H9 (cell line): ENCODE results near the gene KRT15. TPM values are rescaled to one million over a fixed set of nuclear protein-coding genes. Genes with fewer than 3 reads are reported as not detected.

ENCODE experiments used
- DNase-seq: peaks from one replicate; pipeline ENCODE4 v3.0.0-alpha.2; 2017
- H2AFZ ChIP-seq: one replicate; pipeline ENCODE4 v1.6.1; 2013; ENCODE audit warnings: mild to moderate bottlenecking, low read length, control low read depth, moderate library complexity
- H2AK5ac ChIP-seq: 2 replicates; pipeline ENCODE4 v1.6.1; 2013; ENCODE audit warnings: low read length, control low read depth, mixed read lengths; ENCODE audit not compliant: insufficient read length
- H2BK120ac ChIP-seq: one replicate; pipeline ENCODE4 v1.6.1; 2013; ENCODE audit warnings: low read depth, mild to moderate bottlenecking, low read length, control low read depth, inconsistent platforms; ENCODE audit not compliant: poor library complexity, severe bottlenecking
- H2BK12ac ChIP-seq: 2 replicates; pipeline ENCODE4 v1.6.1; 2013; ENCODE audit warnings: low read length, control low read depth, mixed read lengths, low read depth; ENCODE audit not compliant: insufficient read length
- H2BK15ac ChIP-seq: 2 replicates; pipeline ENCODE4 v1.6.1; 2013; ENCODE audit warnings: low read depth, low read length, control low read depth
- H2BK20ac ChIP-seq: one replicate; pipeline ENCODE4 v1.6.1; 2013; ENCODE audit warnings: low read depth, mild to moderate bottlenecking, low read length, control low read depth, inconsistent platforms; ENCODE audit not compliant: poor library complexity, severe bottlenecking
- H2BK5ac ChIP-seq: 2 replicates; pipeline ENCODE4 v1.6.1; 2013; ENCODE audit warnings: low read length, control low read depth, mixed read lengths; ENCODE audit not compliant: insufficient read length
- H3K14ac ChIP-seq: 2 replicates; pipeline ENCODE4 v1.6.1; 2013; ENCODE audit warnings: low read length, control low read depth; ENCODE audit not compliant: insufficient read depth
- H3K18ac ChIP-seq: 2 replicates; pipeline ENCODE4 v1.6.1; 2013; ENCODE audit warnings: low read depth, mild to moderate bottlenecking, mixed read lengths, low read length, control low read depth; ENCODE audit not compliant: insufficient read length
- H3K23ac ChIP-seq: 2 replicates; pipeline ENCODE4 v1.6.1; 2013; ENCODE audit warnings: low read length, control low read depth, mixed read lengths, low read depth; ENCODE audit not compliant: insufficient read length
- H3K23me2 ChIP-seq: 2 replicates; pipeline ENCODE4 v1.6.1; 2013; ENCODE audit warnings: low read depth, mild to moderate bottlenecking, mixed read lengths, low read length, control low read depth; ENCODE audit not compliant: insufficient read length, poor library complexity, severe bottlenecking
- H3K27ac ChIP-seq: 2 replicates; pipeline ENCODE4 v1.5.1; 2013; ENCODE audit warnings: low read length, control low read depth, mixed read lengths, low read depth; ENCODE audit not compliant: insufficient read length
- H3K27me3 ChIP-seq: 2 replicates; pipeline ENCODE4 v1.6.1; 2013; ENCODE audit warnings: low read length, control low read depth, inconsistent platforms; ENCODE audit not compliant: insufficient read depth
- H3K4ac ChIP-seq: 2 replicates; pipeline ENCODE4 v1.6.1; 2013; ENCODE audit warnings: low read depth, mild to moderate bottlenecking, control low read depth, inconsistent platforms, low read length, moderate library complexity
- H3K4me1 ChIP-seq: 2 replicates; pipeline ENCODE4 v1.6.1; 2013; ENCODE audit warnings: low read length, control low read depth, inconsistent platforms; ENCODE audit not compliant: insufficient read depth
- H3K4me2 ChIP-seq: 2 replicates; pipeline ENCODE4 v1.6.1; 2013; ENCODE audit warnings: low read length, control low read depth, mixed read lengths; ENCODE audit not compliant: insufficient read length, insufficient read depth
- H3K56ac ChIP-seq: 2 replicates; pipeline ENCODE4 v1.6.1; 2013; ENCODE audit warnings: low read depth, mild to moderate bottlenecking, mixed read lengths, low read length, control low read depth; ENCODE audit not compliant: insufficient read length
- H3K79me1 ChIP-seq: 2 replicates; pipeline ENCODE4 v1.6.1; 2013; ENCODE audit warnings: low read depth, mild to moderate bottlenecking, moderate library complexity, low read length, control low read depth, inconsistent platforms; ENCODE audit not compliant: insufficient read depth, poor library complexity, severe bottlenecking
- H3K79me2 ChIP-seq: 2 replicates; pipeline ENCODE4 v1.6.1; 2013; ENCODE audit warnings: low read length, control low read depth, inconsistent platforms; ENCODE audit not compliant: insufficient read depth
- H3K9ac ChIP-seq: 2 replicates; pipeline ENCODE4 v1.6.1; 2013; ENCODE audit warnings: low read length, control low read depth, mixed read lengths; ENCODE audit not compliant: insufficient read length; ENCODE audit errors: extremely low read depth
- H3K9me3 ChIP-seq: one replicate; pipeline ENCODE4 v1.6.1; 2013; ENCODE audit warnings: low read depth, low read length, inconsistent platforms; ENCODE audit not compliant: control insufficient read depth
- H3T11ph ChIP-seq: one replicate; pipeline ENCODE4 v1.6.1; 2013; ENCODE audit warnings: mild to moderate bottlenecking, low read length, control low read depth, inconsistent platforms
- H4K20me1 ChIP-seq: one replicate; pipeline ENCODE4 v1.6.1; 2013; ENCODE audit not compliant: control insufficient read depth, insufficient read length, insufficient read depth
- H4K5ac ChIP-seq: 2 replicates; pipeline ENCODE4 v1.6.1; 2013; ENCODE audit warnings: low read depth, mild to moderate bottlenecking, mixed read lengths, low read length, control low read depth; ENCODE audit not compliant: insufficient read length
- H4K8ac ChIP-seq: replicated peaks from 2 replicates; pipeline ENCODE4 v1.6.1; 2013; ENCODE audit warnings: low read length, control low read depth, mixed read lengths, low read depth; ENCODE audit not compliant: insufficient read length
- H4K91ac ChIP-seq: 2 replicates; pipeline ENCODE4 v1.6.1; 2013; ENCODE audit warnings: low read depth, mild to moderate bottlenecking, moderate library complexity, mixed read lengths, low read length, control low read depth; ENCODE audit not compliant: insufficient read length
- H3K27ac Mint-ChIP-seq, 3 experiments: 2 replicates in 2 of 3; 3 replicates in 1 of 3; pipeline ENCODE4 v1.8.0; 2020 to 2021; ENCODE audit warnings: mixed read lengths in 3 of 3, mild to moderate bottlenecking in 1 of 3, moderate library complexity in 1 of 3
- H3K27me3 Mint-ChIP-seq: 2 replicates; pipeline ENCODE4 v1.8.0; 2021; ENCODE audit warnings: low read depth, mild to moderate bottlenecking, moderate library complexity, mixed read lengths
- H3K36me3 Mint-ChIP-seq, 3 experiments: 2 replicates in 2 of 3; 3 replicates in 1 of 3; pipeline ENCODE4 v1.8.0; 2020 to 2021; ENCODE audit warnings: low read depth in 3 of 3, mixed read lengths in 3 of 3; ENCODE audit not compliant: insufficient read depth in 1 of 3
- H3K4me1 Mint-ChIP-seq, 2 experiments: 2 replicates each; pipeline ENCODE4 v1.8.0; 2020; ENCODE audit warnings: mixed read lengths in 2 of 2
- H3K4me3 Mint-ChIP-seq, 2 experiments: 2 replicates in 1 of 2; 3 replicates in 1 of 2; pipeline ENCODE4 v1.8.0; 2020 to 2021; ENCODE audit warnings: mild to moderate bottlenecking in 2 of 2, mixed read lengths in 2 of 2, moderate library complexity in 1 of 2
- H3K9me3 Mint-ChIP-seq, 2 experiments: 2 replicates in 1 of 2; 3 replicates in 1 of 2; pipeline ENCODE4 v1.8.0; 2020; ENCODE audit warnings: mild to moderate bottlenecking in 2 of 2, mixed read lengths in 2 of 2, moderate library complexity in 1 of 2
- WGBS: extraction: QIAGEN DNeasy Blood & Tissue Kit; methylation state at CpG from one replicate; pipeline ENCODE4 v1.1.7; 2013; ENCODE audit warnings: missing lambda C conversion rate, low lambda C conversion rate, mixed read lengths; ENCODE audit not compliant: insufficient read length; ENCODE audit errors: extremely low coverage; 5-methylcytosine and 5-hydroxymethylcytosine counted together
- total RNA-seq: library from RNA; stranded (reverse); gene quantifications from 2 replicates; pipeline ENCODE4 v1.2.1, GENCODE V29; 2021
- TF ChIP-seq, protein P1 (sequence below): fragments of 200-600 bp; sonication (generic); conservative IDR thresholded peaks from 3 replicates; pipeline ENCODE4 v1.8.0; 2021; ENCODE audit warnings: antibody characterized with exemption, mild to moderate bottlenecking

KRT15 gene
- total RNA-seq, 1 experiment from 2014 or later: 0.87 TPM

DNA sequence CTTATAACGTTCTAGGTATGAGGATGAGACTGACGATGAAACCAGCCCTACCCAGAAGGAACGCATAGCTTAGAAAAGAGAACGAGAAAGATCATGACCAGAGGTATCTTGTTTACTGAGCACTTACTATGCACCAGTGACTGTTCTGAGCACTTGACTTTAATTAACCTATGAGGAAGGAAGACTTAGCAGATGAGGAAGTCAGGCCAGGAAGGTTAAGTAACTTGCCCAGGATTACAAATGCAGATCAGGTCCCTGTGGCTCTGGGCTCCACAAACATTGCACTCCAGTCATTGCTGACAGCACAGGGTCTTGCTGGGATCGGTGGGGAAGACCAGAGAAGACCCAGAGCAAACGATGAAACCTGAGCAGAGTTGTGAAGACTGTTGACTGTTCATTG, 20.4 kb downstream of the KRT15 start:
- H3K4me1 ChIP-seq: peaks cover 3% of the 10 kb centered on the region; the same call in 1 of the 2 replicates
- H3K27me3 Mint-ChIP-seq: peaks cover 11% of the 10 kb centered on the region
- H3K9me3 ChIP-seq: no peaks in the 10 kb centered on the region
- H3K18ac ChIP-seq: no peak overlapping the region
- H2BK20ac ChIP-seq: no peak overlapping the region
- H3K4me3 Mint-ChIP-seq: no peak overlapping the region
- no peak overlapping the region for H4K5ac ChIP-seq
- TF ChIP-seq, protein P1, sequence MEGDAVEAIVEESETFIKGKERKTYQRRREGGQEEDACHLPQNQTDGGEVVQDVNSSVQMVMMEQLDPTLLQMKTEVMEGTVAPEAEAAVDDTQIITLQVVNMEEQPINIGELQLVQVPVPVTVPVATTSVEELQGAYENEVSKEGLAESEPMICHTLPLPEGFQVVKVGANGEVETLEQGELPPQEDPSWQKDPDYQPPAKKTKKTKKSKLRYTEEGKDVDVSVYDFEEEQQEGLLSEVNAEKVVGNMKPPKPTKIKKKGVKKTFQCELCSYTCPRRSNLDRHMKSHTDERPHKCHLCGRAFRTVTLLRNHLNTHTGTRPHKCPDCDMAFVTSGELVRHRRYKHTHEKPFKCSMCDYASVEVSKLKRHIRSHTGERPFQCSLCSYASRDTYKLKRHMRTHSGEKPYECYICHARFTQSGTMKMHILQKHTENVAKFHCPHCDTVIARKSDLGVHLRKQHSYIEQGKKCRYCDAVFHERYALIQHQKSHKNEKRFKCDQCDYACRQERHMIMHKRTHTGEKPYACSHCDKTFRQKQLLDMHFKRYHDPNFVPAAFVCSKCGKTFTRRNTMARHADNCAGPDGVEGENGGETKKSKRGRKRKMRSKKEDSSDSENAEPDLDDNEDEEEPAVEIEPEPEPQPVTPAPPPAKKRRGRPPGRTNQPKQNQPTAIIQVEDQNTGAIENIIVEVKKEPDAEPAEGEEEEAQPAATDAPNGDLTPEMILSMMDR: no peak
- no peaks in the 10 kb centered on the region for H3K27me3 ChIP-seq
- H3K36me3 Mint-ChIP-seq: no peaks in the 10 kb centered on the region
- no peak for DNase-seq
- peaks cover 39 to 43% of the 10 kb centered on the region in 2 experiments for H3K4me1 Mint-ChIP-seq
- no peak overlapping the region for H2BK5ac ChIP-seq
- no CpG with 5 or more reads among the region's 6 CpGs for WGBS
- H2AFZ ChIP-seq: no peak overlapping the region
- H3K23ac ChIP-seq: no peak overlapping the region
- no peaks in the 10 kb centered on the region for H3K79me1 ChIP-seq
- H3K9ac ChIP-seq: no peak overlapping the region
- no peak overlapping the region for H3K4ac ChIP-seq
- H3K27ac Mint-ChIP-seq: no peak overlapping the region; a peak in 1 of 7 replicates
- no peak overlapping the region for H2BK120ac ChIP-seq
- H3K27ac ChIP-seq: no peak overlapping the region
- H4K20me1 ChIP-seq: no peaks in the 10 kb centered on the region
- no peak overlapping the region for H4K8ac ChIP-seq
- no peaks in the 10 kb centered on the region for H3K23me2 ChIP-seq
- no peak overlapping the region for H2BK15ac ChIP-seq
- no peak overlapping the region for H3K56ac ChIP-seq
- H3K14ac ChIP-seq: no peak overlapping the region
- no peak overlapping the region for H3T11ph ChIP-seq
- no peak overlapping the region for H2BK12ac ChIP-seq
- H3K4me2 ChIP-seq: no peak overlapping the region
- no peak overlapping the region for H2AK5ac ChIP-seq
- no peaks in the 10 kb centered on the region for H3K79me2 ChIP-seq
- no peak overlapping the region for H4K91ac ChIP-seq
- H3K9me3 Mint-ChIP-seq: no peaks in the 10 kb centered on the region
